ENCODE measurements around the gene AGBL4.

The AGBL4 gene

GRCh38 chr1:48753293-48753692 is 1270.5 kb downstream of the AGBL4 start:
- DNase-seq, result no peak

DNA sequence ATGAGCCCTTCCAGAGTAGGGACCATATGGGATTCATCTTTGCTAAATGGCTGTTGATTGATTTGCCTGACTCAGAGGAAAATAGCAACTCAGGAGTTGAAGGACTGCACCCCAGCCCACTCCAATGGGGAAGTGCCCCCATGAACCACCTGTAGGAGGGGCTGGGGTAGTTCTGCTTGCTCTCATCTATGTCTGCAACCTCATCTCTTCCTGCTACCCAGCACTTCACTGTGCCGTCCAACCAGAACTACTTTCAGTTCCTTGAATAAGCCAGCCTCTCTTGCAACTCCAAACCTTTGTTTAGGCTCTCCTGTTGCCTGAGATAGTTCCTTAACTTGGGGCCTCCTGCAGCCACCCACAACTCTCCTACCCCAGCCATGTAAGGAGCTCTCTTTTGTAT is 1273.6 kb downstream of the AGBL4 start:
- DNase-seq, result no peak

- no peak for DNase-seq
Measured at GRCh38 chr1:48749068-48749467, 1274.7 kb downstream of the AGBL4 start.

GRCh38 chr1:48746906-48747305 is 1276.8 kb downstream of the AGBL4 start:
- DNase-seq, result no peak

DNA sequence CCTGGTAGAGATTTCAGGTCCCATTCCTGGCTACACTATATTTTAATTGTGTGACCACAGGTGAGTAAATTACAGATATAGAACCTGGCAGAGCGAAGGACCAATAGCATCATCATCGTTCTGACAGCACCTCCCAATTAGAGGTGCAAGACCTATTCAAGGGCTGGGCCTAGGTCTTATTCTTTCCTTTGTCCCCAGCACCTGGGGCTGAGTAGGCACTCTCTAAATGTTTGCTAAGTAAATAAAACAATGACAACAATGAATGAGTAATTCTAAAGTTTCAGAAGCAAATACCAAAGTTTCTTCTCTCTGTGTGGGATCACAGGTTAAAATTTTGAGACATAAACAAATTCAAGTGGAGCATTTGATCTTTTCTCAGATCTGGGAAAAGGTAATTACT is 1279.7 kb downstream of the AGBL4 start:
- DNase-seq, result no peak

DNA sequence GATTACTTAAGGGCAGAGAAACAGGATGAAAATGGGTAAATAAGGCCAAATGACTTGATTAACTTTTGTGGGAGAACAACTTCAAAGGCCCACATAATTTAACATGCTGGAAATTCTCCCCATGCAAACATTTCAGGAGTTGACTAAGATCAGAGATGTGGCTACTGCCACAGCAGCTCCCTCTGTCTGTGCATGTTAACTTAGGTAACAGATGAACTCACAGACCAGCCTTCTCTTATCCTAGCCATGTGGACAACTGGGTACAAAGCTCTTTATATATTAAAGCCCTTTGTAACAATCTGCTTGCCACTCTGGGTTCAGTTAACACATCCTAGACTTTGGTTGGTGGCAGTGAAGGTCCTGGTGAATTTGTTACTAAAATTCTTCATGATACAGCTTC is 1280.3 kb downstream of the AGBL4 start:
- DNase-seq, result no peak

- no peak for DNase-seq
Measured at GRCh38 chr1:48741380-48741779, 1282.4 kb downstream of the AGBL4 start.

- no peak for DNase-seq
Measured at GRCh38 chr1:48740621-48741020, 1283.1 kb downstream of the AGBL4 start.

DNA sequence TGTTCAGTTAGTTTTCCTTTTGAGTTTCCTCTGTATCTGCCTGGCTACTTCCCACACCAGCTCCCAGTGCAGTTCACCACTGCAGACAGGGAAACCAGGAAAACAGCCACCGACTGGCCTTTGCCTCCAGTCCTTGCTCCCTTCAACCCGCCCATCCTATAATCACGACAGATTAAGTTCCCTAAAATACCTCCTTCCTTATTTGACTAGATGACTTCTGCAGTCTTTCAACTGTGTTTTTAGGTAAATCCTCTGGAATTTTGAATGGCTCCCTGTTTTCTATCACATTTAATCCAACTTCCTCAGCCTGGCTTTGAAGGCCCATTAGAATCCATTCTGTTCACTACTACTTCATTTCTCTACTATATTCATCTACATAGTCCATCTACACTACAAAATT is 1284.7 kb downstream of the AGBL4 start:
- no peak for DNase-seq

DNA sequence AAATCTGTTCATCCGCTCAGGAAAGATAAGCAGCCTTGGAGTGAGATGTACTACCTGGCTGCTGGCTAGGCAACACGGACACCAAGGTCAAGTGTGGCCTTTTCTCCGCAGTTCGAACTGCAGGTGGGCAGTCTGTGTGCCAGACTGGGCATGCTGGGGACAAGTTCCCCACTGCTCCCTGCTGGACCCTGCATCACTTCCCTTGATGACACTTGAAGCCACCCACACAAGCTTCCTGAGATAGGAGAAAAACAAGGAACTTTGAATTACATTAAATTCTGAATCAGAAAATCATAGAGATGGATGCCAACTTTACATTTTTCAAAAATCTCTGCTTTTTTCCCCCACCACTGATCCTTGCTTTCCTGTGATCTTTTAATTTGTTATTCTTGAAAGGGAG is 1285.4 kb downstream of the AGBL4 start:
- DNase-seq, result no peak

DNA sequence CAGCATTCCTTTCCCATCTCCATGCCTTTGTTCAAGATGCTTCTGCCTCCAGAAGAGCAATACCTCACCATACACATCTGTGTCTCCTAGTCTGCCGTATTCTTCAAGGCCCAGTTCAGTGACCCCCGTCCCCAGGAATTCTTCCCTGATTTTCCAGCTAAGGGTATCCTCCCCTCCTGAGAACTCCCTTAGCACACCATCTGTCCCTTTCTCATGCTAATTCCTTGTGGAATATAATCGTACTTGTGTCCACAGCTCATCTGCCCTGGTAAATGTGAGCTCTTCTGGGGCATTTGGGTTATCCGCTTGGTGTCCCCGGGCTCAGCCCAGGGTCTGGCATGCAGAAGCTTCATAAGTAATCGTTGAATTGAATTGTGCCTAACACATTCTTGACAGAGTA is 1288.0 kb downstream of the AGBL4 start:
- no peak for DNase-seq

DNA sequence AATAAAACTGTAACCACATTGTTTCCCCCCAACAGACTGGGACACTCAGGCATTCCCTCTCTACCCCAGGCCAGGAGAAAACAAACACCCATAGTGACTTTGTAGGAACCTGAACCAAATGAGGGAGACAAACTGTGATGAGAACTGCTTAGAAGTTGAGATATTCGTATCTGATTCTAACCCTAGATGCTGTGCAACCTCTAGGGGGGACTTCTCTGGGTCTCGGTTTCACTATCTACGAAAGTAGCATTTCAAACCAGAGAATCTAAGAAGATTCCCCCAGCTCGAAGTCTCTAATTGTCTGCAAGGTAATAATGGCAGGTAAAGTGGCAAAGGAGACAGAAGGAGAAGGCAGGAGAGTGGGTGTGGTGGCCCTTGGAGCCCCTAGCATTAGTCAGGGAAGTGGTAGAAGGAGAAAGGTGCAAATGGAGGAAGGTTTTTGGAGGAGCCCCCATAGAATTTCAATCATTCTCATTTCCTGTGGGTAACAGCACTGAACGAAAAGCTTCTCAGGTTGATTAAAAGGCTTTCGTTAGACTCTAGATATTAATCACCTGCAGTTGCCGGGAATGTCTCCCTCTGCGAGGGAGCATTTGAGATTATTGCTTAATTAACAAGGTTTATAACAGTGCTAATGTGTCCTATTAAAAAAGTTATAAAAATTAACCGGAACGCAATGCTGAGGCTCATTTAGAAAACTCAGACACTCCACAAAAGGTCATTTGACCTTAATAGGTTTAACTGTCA is 1293.4 kb downstream of the AGBL4 start:
- DNase-seq, result no peak

DNA sequence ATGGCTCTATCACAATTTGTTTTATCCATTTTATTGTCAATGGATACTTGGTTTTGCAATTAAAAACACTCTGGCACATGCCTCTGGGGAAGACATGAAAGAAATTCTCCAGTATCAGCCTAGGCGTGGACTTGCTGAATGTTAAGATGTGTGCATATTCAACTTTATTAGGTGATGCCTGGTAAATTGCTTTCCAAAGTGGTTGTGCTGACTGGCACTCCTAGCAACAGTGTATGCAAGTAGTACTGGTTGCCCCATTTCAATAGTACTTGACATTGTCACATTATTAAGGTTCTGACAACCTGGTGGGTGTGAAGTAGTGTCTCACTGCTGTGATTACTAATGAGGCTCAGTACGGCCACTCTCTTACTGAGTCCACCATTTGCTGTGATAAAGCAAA is 1295.2 kb downstream of the AGBL4 start:
- no peak for DNase-seq

- no peak for DNase-seq
Measured at GRCh38 chr1:48726557-48727215, 1297.1 kb downstream of the AGBL4 start.

DNA sequence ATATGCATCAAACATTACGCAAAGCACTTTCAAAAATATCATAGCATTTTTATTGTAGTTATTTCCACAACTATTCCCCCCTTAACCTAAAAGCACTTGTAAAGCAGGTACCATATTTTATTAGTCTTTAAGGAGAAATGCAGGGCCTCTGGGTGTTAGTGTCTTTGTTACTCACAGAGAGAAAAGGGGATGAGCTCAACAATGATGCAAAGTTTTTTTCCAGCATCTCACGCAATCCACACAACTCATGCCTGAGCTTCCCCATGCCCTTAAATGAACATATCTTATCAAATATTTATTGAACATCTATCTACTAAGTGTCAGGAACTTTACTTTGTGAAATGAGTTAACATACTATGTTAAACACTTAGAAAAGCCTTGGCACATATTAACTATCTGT is 1297.6 kb downstream of the AGBL4 start:
- no peak for DNase-seq

DNA sequence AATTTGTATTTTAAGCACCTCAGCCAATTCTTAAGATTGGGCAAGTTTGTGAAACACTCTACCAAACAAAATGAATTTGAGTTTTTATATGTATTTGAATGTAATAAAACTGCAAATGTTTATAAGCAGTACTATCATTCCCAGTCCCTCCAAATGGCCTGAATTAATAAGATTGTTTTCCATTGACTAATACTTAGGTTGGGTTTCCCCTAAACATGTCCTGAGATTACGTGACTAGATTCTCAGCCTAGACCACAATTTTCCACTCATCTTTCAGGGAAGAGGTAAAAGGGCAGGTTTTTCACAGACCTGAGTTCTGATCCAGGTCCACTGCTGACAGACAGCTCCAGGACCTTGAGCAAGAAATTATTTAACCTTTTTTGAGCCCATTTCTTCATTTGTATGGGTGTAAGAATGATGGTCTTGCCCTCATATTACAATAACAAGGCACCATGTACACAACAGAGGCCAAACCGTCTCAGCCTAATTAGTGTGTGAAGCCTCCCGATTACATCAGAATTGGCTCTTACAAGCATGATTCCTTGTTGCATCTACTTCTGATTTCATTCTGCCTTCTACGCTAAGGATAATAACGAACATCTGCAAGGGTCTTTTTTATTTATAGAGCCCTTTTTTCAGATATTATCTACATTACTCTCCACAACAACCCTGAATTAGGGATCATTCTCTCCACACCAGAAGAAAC is 1298.3 kb downstream of the AGBL4 start:
- no peak for DNase-seq

GRCh38 chr1:48720929-48721328 is 1302.8 kb downstream of the AGBL4 start:
- no peak for DNase-seq

DNA sequence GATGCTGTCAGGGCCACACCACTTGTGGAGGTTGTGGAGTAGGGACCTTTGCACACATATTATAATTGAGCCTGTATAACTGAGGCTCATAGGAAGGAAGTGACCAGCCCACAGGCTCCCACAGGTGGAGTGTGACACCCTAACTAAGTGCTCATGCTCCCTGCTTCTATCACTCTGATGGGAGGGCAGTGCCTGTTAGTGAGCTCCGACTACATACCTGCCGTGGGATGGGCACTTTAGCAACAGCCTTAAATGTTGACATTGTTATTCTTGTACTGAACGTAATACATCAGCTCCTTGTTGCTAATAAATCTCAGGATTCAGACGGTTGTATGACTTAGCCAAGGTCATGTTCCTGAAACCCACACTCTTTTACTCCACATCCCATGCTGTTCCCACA is 1305.0 kb downstream of the AGBL4 start:
- no peak for DNase-seq

- DNase-seq, result no peak
Measured at GRCh38 chr1:48718116-48718630, 1305.6 kb downstream of the AGBL4 start.

DNA sequence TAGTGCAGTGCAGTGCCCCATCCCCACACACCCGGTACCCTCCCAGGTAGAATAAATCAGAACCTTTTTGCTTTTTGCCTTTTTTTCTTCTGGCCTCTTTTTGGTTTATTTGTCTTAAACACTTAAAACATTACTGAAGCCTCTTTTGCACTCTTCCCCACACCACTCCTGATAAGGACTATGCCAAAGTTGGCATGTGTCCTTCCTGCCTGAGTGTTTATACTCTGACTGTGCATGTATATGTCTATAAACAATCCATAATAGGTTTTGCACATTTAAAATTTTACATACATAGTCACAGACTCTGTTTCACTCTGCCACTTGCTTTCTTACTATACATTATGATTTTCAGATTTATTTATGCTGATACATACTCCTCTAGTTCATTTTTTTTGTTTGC is 1306.7 kb downstream of the AGBL4 start:
- DNase-seq, result no peak

DNA sequence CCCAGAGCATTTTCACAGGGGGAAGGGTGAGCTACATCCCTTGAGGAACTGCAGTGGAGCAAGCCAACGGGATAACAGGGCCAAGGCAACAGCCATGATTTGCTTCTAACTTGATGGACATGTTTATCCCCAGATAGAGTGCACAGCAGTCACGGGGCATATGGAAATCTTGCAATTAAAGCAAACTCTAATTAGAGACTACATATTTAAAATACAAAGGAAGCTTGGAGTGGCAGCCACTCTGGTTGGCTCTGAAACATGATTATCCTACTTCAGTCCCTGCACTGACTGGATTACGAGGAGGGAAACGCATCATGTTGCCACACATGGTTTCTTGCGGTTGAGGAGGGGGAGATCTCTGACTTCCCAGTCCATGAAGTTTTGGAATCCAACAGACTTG is 1307.8 kb downstream of the AGBL4 start:
- DNase-seq, result no peak

GRCh38 chr1:48710915-48711314 is 1312.8 kb downstream of the AGBL4 start:
- no peak for DNase-seq

DNA sequence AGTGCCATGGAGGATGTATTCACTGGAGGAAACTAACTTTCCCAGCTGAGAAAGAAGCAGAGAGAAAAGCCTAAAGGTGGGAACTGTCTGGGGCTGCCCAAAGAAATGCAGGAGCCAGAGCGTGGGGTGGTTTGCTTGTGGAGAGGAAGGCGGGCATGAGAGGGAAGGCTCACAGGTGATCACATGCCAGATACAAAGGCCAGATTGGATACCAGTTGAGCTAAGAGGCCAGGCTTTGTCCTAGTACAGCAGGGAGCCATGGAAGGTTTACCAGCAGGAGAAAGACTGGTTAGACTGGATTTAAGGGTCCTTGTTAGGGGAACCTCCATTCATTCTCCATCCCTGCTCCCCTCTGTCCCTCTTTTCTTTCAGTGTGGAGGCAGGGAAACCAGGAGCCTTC is 1313.4 kb downstream of the AGBL4 start:
- DNase-seq, result no peak

GRCh38 chr1:48704736-48705135 is 1319.0 kb downstream of the AGBL4 start:
- no peak for DNase-seq

Data from stimulated activated CD8-positive, alpha-beta memory T cell treated with anti-CD3 and anti-CD28 coated beads, Interleukin-4, amount 100 ng/mL, for 48 hours (primary cell).